ENCODE measurements around the gene UVSSA.
A peak's percentile ranks its signal among the peaks of the same experiment; 100 is the strongest.
"Not testable (repeated sequence)": the region's sequence is repeated elsewhere in the genome, so short reads cannot be mapped to it uniquely, and the experiment has no call there.

The UVSSA gene

DNA sequence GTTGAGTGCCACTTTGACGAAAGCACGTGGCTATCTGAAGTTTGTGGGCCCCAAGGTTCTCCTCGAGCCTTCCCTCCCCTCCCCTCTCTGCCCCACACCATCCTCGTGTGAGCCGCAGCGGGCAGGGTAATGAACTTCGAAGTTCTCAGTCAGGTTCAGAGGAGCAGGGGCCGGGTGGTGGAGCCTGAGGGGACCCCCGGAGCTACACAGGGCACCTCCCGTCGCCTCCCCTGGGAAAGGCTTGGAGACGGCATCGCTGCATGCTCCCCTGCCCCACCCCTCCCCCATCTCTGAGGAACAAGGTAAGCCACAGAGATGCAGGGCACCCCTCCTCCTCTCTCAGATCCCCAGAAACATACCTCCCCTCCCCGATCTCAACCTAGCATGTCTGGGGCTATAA is 62.1 kb downstream of the UVSSA start:
- DNase-seq (ENCODE audit: low read depth) = no peak

DNA sequence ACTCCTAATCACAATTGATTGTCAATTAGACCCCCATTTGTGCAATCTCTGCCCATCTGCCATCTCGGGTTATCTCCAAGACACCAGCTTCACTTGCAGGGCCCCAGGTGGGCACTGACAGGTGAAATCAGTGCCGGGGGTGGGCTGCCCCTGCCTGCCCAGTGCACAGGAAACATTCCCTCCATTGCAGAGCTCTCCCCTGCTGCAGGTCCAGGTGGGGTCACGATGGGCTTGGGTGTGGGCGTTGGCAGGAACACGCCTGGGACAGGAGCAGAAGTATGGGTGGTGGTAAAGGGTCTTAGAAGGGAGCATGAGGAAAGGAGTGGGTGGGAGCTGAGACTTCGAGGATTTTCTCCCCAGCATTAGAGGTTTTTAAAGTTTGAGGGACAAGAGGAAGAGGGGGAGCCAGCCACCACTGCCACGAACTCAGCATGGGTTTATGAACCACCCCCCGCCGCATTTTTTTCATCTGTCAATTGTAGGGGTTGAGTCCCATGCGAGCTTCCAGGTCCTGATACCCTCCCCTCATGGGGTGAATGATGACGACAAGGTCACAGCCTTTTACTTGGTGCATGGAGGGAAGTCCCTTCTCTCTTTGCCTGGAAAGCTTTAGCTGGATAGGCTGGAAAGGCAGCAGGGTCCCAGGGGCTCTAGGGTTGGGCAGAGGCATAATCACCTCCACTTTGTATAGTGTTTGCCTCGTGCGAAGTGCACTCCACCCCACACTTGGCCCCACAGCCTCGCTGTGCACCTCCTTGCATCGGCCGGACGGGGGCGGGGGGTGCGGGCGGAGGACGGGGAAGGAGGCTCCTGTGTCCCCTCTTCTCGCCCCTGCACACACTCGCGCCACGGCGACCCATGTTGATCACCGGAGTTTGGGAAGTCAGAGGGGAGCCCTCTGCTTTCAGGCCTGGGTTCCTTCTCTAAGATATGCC is 62.8 kb downstream of the UVSSA start:
- DNase-seq (ENCODE audit: low read depth) = no peak

GRCh38 chr4:1410491-1411325 is 63.7 kb downstream of the UVSSA start:
- DNase-seq (ENCODE audit: low read depth) = peak; percentile 5

DNA sequence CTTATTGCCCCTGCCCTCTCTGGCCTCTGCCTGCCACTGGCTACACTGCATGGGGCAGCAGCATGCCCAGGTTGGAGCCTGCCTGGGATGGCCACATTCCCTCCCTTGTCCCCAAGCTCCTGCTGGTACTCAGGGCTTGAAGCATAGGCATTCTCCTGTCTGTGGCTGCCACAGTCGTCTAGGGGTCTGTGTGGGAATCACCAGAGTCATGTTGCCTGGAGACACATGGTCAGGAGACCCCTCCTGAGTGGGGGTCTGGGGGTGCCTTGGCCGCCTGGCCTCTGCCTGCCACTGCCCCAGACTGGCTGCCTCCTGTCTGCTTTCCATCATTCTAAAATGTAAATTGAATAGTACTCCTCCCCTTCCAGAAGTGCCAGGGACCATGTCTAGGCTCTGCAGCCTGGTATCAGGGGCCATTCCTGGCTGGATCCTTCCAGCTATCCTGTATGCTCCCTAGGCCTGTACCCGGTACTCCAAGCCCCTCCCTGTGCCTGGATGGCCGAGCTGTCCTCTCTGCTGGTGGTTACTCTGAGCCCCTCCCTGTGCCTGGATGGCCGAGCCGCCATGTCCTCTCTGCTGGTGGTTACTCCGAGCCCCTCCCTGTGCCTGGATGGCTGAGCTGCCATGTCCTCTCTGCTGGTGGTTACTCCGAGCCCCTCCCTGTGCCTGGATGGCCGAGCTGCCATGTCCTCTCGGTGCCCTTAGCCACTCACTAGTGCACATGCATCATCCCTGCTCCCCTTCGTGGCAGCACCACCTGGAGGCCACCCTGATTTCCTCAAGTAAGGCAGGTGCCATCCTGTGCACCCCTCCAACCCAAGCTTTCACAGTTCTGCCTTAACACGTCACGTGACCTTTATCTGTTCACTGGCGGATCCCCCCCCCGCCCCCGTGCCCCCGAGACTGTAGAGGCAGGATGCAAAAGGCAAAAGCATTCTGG is 64.7 kb downstream of the UVSSA start:
- no peak for DNase-seq (ENCODE audit: low read depth)

GRCh38 chr4:1412376-1413203 is 65.6 kb downstream of the UVSSA start:
- no peak for DNase-seq (ENCODE audit: low read depth)

DNA sequence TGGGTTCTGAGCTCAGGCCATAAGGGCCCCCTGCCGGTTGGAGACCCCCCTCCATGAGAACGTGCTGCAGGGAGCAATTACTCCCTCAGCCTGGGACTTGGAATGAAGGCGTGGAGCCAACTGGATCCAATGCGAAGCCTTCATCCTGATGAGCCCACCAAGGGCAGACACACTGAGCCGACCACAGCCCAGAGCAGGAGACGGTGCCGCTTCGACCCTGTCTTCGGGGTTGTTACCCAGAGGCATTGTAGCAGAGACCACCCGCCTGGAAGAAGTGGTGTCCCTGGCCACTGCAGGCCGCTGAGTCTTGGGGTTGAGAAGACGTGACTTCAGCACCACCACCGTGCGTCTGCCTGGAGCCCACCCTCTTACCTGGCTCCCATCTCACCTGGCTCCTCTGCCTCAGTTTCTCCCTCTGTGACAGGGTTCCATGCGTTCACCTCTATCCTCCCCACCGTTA is 66.2 kb downstream of the UVSSA start:
- no peak for DNase-seq (ENCODE audit: low read depth)

DNA sequence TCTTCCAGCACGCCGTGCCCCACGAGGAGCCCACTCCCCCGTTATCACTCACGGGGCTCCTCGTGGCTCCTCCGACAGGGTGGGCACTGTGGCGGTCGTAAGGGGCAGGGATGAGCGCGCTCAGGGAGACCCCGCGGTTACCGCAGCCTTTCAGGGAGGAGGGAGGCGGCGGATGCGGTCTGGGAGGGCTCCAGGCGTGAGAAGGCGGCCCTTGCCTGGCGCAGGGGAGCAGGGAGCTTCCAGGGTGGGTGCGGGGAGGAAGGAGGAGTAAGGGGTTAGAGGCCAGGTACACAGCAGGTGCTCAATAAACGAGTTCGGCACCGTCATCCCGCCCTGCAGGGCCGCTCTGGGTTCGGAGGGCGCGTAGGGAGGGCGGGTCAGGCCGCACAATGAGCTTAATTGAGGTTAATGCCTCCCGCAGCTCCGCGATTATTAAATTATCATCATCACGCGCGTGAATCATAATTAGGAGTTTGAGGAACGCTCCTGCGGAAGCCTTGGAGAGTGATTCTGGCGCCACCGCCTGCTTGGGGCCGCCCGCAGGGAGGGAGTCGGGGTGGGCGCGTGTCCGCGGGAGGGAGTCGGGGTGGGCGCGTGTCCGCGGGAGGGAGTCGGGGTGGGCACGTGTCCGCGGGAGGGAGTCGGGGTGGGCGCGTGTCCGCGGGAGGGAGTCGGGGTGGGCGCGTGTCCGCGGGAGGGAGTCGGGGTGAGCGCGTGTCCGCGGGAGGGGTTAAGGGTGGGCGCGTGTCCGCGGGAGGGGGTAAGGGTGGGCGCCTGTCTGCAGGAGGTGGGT is 66.9 kb downstream of the UVSSA start:
- no peak for DNase-seq (ENCODE audit: low read depth)

- no peak for DNase-seq (ENCODE audit: low read depth)
Observed at GRCh38 chr4:1414831-1415680, 68.0 kb downstream of the UVSSA start.

DNA sequence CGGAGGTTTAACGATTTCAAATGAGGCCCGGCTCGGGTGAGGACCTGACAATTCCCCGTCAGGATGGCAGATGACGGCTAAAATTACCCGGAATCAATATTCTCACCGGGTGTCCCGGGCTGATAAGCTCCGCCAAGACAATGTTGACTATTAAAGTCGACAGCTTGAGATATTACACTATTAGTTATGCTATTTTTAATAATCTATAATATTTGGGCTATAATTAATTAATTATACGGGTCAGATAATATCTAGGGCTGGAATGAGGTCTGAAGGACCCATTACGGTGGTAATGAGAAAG is 68.6 kb downstream of the UVSSA start:
- no peak for DNase-seq (ENCODE audit: low read depth)

DNA sequence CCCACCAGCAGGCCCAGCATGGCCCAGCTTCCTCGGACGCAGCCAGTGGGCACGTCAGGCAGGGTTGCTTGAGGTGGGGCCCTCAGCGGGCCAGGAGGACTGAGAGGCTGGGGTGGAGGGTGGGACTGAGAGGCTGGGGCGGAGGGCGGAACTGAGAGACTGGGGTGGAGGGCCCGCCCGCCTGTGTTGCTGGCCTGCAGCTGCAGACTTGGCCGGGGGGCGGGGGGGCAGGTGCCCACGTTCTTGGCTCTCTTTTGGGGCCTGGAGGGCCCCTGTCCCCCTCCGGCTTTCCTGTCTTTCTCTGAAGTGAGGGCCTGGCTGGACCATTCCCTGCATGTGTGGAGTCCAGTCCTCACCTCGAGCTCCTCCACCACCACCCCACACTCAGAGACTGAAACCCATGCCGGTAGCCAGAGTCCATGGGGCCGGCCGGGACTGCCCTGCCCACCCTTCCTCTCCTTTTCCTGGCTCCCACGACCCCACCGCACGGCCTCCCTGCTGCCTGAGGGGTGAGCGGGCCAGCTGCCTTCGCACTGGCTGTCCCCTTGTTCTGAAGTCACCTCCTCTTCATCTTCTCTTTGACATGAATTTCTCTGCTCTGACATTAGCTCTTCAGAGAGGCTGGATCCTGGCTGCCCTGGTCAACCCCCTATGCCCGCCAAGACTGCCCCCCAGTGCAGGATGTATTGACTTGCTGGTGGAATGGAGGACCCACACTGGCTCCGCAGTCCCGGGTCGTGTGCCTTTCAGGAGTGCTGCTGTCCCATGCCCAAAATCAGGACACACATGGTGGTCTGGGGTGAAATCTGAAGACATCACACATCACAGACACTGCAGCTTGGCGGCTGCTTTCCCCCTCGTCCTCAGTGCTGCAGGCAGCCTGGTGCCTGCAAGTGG is 69.3 kb downstream of the UVSSA start:
- no peak for DNase-seq (ENCODE audit: low read depth)

DNA sequence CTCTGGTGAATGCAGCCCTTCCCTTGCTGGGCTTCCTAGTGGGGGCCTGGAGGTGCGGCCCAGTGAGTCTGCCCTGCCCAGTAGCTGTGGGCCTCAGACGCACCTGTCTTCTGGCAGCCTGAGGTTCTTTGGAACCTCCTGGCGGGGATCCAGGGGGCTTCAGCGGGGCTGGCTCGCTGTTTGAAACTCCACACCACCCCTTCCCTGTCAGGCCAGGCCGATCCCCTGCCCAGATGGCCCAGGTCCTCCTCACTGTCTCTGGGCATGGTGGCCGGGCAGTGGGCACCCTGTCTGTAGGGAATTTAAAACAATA is 69.9 kb downstream of the UVSSA start:
- no peak for DNase-seq (ENCODE audit: low read depth)

DNA sequence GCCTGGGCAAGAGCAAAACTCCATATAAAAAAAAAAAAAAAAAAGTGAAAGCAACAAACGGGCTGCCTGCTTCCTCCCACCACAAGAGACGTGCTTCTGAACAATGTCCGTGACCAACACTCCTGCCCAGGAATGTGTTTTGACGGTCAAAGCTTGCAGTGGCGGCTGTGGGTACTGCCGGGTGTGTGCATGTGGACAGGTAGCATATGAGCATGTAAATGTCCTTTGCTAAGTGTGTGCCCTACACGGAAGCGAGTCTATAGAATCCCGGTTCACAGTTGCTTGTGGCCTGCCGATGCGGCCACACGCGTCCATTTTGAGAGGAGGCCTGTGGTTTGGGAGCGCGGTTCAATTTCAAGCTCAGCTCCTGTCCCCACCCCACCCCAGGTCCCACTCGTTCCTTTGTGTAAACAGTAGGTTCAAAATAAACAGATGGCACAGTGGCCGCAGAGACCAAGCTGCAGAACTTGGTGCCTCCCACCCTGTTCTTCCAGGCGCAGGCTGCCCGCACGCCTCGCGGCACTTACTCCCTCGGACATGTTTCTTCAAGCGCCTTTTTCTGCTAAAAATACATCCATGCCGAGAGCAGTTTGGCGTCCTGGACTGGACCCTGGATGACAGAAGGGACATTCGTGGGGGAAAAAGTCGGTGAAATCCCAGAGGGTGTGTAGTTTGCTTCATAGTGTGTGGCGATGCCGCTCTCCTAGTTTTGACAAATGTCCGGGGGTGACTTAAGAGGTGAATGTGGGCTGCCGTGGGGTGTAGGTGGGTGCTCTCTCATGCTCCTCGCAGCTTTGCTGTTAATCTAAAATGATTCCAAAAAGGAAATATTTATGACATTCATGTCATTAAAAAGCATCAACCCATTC is 70.7 kb downstream of the UVSSA start:
- no peak for DNase-seq (ENCODE audit: low read depth)

DNA sequence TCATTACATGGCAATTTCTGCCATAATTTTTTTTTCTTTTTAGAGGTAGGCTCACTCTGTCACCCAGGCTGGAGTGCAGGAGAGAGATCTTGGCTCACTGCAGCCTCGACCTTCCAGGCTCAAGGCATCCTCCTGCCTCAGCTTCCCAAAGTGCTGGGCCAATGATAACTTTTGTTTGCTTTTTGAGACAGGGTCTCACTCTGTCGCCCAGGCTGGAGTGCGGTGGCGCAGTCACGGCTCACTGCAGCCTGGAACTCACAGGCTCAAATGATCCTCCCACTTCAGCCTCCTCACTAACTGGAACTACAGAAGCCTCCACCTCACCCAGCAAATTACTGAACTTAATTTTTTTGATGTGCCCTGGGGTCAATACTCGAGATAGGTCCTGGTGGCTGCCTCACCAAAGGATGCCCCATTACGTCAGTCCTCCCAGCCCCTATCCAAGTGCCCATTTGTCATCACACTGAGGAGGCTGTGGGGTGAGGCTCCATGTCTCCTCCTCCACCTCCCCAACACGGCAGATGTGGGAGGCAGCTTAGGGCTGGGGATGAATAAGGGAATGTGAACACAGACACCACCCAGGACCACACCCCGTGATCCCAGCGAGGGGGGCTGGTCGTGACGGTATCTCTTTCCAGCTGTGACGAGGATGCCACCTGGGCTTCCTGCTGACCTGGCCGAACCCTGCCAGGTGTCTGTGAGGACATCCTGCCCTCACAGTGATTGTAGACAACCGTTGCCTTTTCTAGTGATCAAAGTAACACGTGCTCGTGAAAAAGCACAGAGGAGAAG is 71.7 kb downstream of the UVSSA start:
- no peak for DNase-seq (ENCODE audit: low read depth)

- no peak for DNase-seq (ENCODE audit: low read depth)
Observed at GRCh38 chr4:1419708-1420107, 72.7 kb downstream of the UVSSA start.

DNA sequence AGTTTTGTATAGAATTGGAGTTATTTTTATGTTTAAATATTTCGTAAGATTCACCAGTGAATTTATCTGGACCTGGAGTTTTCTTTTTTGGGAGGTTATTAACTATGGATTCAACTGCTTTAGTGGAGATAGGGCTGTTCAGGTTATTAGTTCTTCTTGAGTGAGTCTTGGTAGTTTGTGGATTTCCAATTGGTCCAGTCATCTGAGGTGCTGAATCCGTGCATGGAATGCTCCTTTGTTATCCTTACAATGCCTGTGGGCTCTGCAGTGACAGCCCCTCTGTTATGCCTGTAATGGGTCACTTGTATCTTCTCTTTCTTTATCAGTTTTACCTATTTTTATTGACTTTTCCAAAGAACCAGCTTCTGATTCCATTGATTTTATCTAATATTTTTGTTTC is 74.6 kb downstream of the UVSSA start:
- DNase-seq (ENCODE audit: low read depth) = no peak

DNA sequence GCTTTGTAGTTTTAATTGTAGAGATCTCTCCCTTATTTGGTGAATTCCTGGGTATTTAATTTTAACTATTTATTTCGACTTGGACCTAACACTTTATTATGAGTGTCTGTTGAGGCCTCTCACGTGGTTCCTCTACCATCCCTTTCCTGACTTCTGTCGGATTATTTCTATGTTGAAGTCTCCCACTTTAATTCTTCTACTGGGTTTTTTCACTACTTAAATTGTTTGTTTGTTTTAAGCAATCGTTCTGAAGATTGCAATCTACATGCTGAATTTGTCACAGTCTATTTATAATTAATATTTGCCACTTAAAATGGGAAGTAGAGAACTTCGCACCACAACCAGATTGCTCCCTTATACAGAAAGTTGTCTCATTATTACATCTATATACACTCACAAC is 80.0 kb downstream of the UVSSA start:
- DNase-seq (ENCODE audit: low read depth) = no peak

DNA sequence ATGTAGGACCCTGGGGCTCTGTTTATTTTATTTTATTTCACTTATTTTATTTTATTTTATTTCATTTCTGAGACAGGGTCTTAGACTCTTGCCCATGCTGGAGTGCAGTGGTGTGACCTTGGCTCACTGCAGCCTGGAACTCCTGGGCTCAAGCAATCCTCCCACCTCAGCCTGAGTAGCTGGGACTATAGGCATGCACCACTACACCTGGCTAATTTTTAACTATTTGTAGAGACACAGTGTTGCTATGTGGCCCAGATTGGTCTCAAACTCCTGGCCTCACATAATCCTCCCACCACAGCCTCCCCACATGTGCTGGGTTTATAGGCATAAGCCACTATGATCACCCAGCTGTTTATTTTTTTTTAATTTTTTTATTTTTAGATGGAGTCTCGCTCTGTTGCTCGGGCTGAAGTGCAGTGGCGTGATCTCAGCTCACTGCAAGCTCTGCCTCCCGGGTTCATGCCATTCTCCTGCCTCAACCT is 96.7 kb downstream of the UVSSA start:
- not testable (repeated sequence) for DNase-seq (ENCODE audit: low read depth)
